ENCODE results near the gene GP1BA. TPM values are rescaled to one million over a fixed set of nuclear protein-coding genes. Genes with fewer than 3 reads are reported as not detected.
A peak's percentile ranks its signal among the peaks of the same experiment; 100 is the strongest.

GP1BA gene
- total RNA-seq, 1 donor from 2014 or later = not detected

GRCh38 chr17:4939796-4940554 lies 7.9 kb downstream of the GP1BA start, which contains the start of the genes RNF167 and SLC25A11:
Gene RNF167, plus strand, starts transcription at chr17:4940268. Its CDS starts 642 bp downstream, at chr17:4940910.
Gene SLC25A11, minus strand, starts transcription at chr17:4940046. Its CDS starts 136 bp downstream, at chr17:4939910.
- TF ChIP-seq CTCF (IDR thresholded peaks at IDR 0.05) = no peak
- H3K27me3 Mint-ChIP-seq (ENCODE audit: unreplicated experiment) = no peaks in the 10 kb centered on the region
- DNase-seq (ENCODE audit: extremely low spot score, unreplicated experiment) = peak; percentile 99
- peaks cover 16% of the 10 kb centered on the region for H3K36me3 Mint-ChIP-seq (ENCODE audit: unreplicated experiment)
- H3K27ac Mint-ChIP-seq (ENCODE audit: unreplicated experiment) = peak within 1 kb of the TSS; percentile 99
- H3K4me1 Mint-ChIP-seq (ENCODE audit: unreplicated experiment) = peaks cover 42% of the 10 kb centered on the region
- peak within 1 kb of the TSS; percentile 85 for H3K4me3 Mint-ChIP-seq (ENCODE audit: unreplicated experiment)
- H3K9me3 Mint-ChIP-seq (ENCODE audit: unreplicated experiment) = no peaks in the 10 kb centered on the region

GRCh38 chr17:4940555-4941318 lies 8.7 kb downstream of the GP1BA start:
- Mint-ChIP-seq H3K4me1 (ENCODE audit: unreplicated experiment) (peaks cover 50% of the 10 kb centered on the region), H3K4me3 (ENCODE audit: unreplicated experiment) (peak overlapping the region; percentile 85), H3K27me3 (ENCODE audit: unreplicated experiment) (no peaks in the 10 kb centered on the region), H3K27ac (ENCODE audit: unreplicated experiment) (peak overlapping the region; percentile 99), H3K9me3 (ENCODE audit: unreplicated experiment) (no peaks in the 10 kb centered on the region), H3K36me3 (ENCODE audit: unreplicated experiment) (peaks cover 23% of the 10 kb centered on the region)
- no peak for TF ChIP-seq CTCF (IDR thresholded peaks at IDR 0.05)
- no peak for DNase-seq (ENCODE audit: extremely low spot score, unreplicated experiment)

- Mint-ChIP-seq H3K4me1 (ENCODE audit: unreplicated experiment) (peaks cover 54% of the 10 kb centered on the region), H3K36me3 (ENCODE audit: unreplicated experiment) (peaks cover 21% of the 10 kb centered on the region), H3K9me3 (ENCODE audit: unreplicated experiment) (no peaks in the 10 kb centered on the region), H3K4me3 (ENCODE audit: unreplicated experiment) (peak overlapping the region; percentile 85), H3K27me3 (ENCODE audit: unreplicated experiment) (no peaks in the 10 kb centered on the region), H3K27ac (ENCODE audit: unreplicated experiment) (peak overlapping the region; percentile 99)
- no peak for TF ChIP-seq CTCF (IDR thresholded peaks at IDR 0.05)
- DNase-seq (ENCODE audit: extremely low spot score, unreplicated experiment) = no peak
Measured at GRCh38 chr17:4941319-4941610, 9.2 kb downstream of the GP1BA start.

- Mint-ChIP-seq H3K4me1 (ENCODE audit: unreplicated experiment) (peaks cover 62% of the 10 kb centered on the region), H3K27me3 (ENCODE audit: unreplicated experiment) (no peaks in the 10 kb centered on the region), H3K36me3 (ENCODE audit: unreplicated experiment) (peaks cover 21% of the 10 kb centered on the region), H3K9me3 (ENCODE audit: unreplicated experiment) (no peaks in the 10 kb centered on the region), H3K27ac (ENCODE audit: unreplicated experiment) (peak overlapping the region; percentile 50), H3K4me3 (ENCODE audit: unreplicated experiment) (peak overlapping the region; percentile 44)
- DNase-seq (ENCODE audit: extremely low spot score, unreplicated experiment) = no peak
- TF ChIP-seq CTCF (IDR thresholded peaks at IDR 0.05) = no peak
Measured at GRCh38 chr17:4942760-4943508, 10.9 kb downstream of the GP1BA start.
